Activated CD4-positive, alpha-beta memory T cell treated with anti-CD3 and anti-CD28 coated beads for 36 hours (primary cell): ENCODE results near the gene C22orf15. TPM values are rescaled to one million over a fixed set of nuclear protein-coding genes. Genes with fewer than 3 reads are reported as not detected.

Experiments used
- CTCF ChIA-PET: fragments of 350-600 bp; sonication (Branson Sonifier 250); formaldehyde crosslinking; loops from one replicate; lab custom pipeline; 2021; ENCODE audit warnings: antibody characterized with exemption, inconsistent platforms; lab: Charles Lee
- POLR2A ChIA-PET: fragments of 350-600 bp; sonication (Branson Sonifier 250); formaldehyde crosslinking; loops from one replicate; lab custom pipeline; 2021; ENCODE audit warnings: antibody characterized with exemption; lab: Charles Lee
- DNase-seq: peaks from one replicate; pipeline ENCODE4 v3.0.0-alpha.2; 2020
- H3K27ac Mint-ChIP-seq: one replicate; pipeline ENCODE4 v1.8.0; 2021; ENCODE audit warnings: mixed read lengths
- H3K27me3 Mint-ChIP-seq: one replicate; pipeline ENCODE4 v1.8.0; 2021; ENCODE audit warnings: mixed read lengths
- H3K36me3 Mint-ChIP-seq: one replicate; pipeline ENCODE4 v1.8.0; 2021; ENCODE audit warnings: mixed read lengths
- H3K4me1 Mint-ChIP-seq: one replicate; pipeline ENCODE4 v1.8.0; 2021; ENCODE audit warnings: low read depth, mixed read lengths
- H3K4me3 Mint-ChIP-seq: one replicate; pipeline ENCODE4 v1.8.0; 2021; ENCODE audit warnings: mild to moderate bottlenecking, mixed read lengths
- H3K9me3 Mint-ChIP-seq: one replicate; pipeline ENCODE4 v1.8.0; 2021; ENCODE audit warnings: mixed read lengths
- intact Hi-C: fragments of 100-400 bp; cut with micrococcal nuclease; formaldehyde crosslinking; loops from one replicate; pipeline ENCODE4 v1.15.1; 2023
- total RNA-seq, 2 experiments: library from RNA; stranded (reverse); gene quantifications; one replicate each; pipeline ENCODE4 v1.2.3, GENCODE V29; 2021

Gene C22orf15
- total RNA-seq, 2 experiments from 2014 or later = 0.31 to 0.90 TPM

GRCh38 chr22:23752090-23752691, 10.6 kb upstream of the C22orf15 start:
- CTCF ChIA-PET = no interaction called here
- no peaks in the 10 kb centered on the region for H3K9me3 Mint-ChIP-seq
- peaks cover 12% of the 10 kb centered on the region for H3K4me1 Mint-ChIP-seq
- no peak for DNase-seq
- intact Hi-C loops = no loop called here
- H3K4me3 Mint-ChIP-seq = peak overlapping the region; percentile 60
- H3K27ac Mint-ChIP-seq = no peak overlapping the region
- H3K36me3 Mint-ChIP-seq = no peaks in the 10 kb centered on the region
- POLR2A ChIA-PET = no interaction called here
- no peaks in the 10 kb centered on the region for H3K27me3 Mint-ChIP-seq

- CTCF ChIA-PET = interaction anchor here (1.7 kb wide), 1 partner anchor 16 kb away, joined by 5 read pairs; no protein-coding TSS in a partner anchor
- Mint-ChIP-seq H3K9me3 (no peaks in the 10 kb centered on the region), H3K27me3 (no peaks in the 10 kb centered on the region), H3K27ac (no peak overlapping the region), H3K4me1 (peaks cover 12% of the 10 kb centered on the region), H3K4me3 (no peak overlapping the region), H3K36me3 (no peaks in the 10 kb centered on the region)
- POLR2A ChIA-PET = no interaction called here
- intact Hi-C loops = no loop called here
- no peak for DNase-seq
Observed at GRCh38 chr22:23752750-23753149, 10.0 kb upstream of the C22orf15 start.

- Mint-ChIP-seq H3K27ac (no peak overlapping the region), H3K9me3 (no peaks in the 10 kb centered on the region), H3K27me3 (no peaks in the 10 kb centered on the region), H3K4me3 (no peak overlapping the region), H3K36me3 (no peaks in the 10 kb centered on the region), H3K4me1 (peaks cover 12% of the 10 kb centered on the region)
- DNase-seq = no peak
- intact Hi-C loops = no loop called here
- CTCF ChIA-PET = interaction anchor here (1.7 kb wide), 1 partner anchor 16 kb away, joined by 5 read pairs; no protein-coding TSS in a partner anchor
- POLR2A ChIA-PET = no interaction called here
Observed at GRCh38 chr22:23753385-23753784, 9.4 kb upstream of the C22orf15 start.

- ChIA-PET CTCF (interaction anchor here (1.2 to 1.7 kb wide), 2 partner anchors 12 to 15 kb away, joined by 3 to 5 read pairs; no protein-coding TSS in a partner anchor), POLR2A (no interaction called here)
- no peaks in the 10 kb centered on the region for H3K36me3 Mint-ChIP-seq
- no peak within 1 kb of the TSS for H3K27ac Mint-ChIP-seq
- intact Hi-C loops = no loop called here
- H3K4me1 Mint-ChIP-seq = peaks cover 12% of the 10 kb centered on the region
- no peaks in the 10 kb centered on the region for H3K9me3 Mint-ChIP-seq
- no peak for DNase-seq
- no peak within 1 kb of the TSS for H3K4me3 Mint-ChIP-seq
- H3K27me3 Mint-ChIP-seq = no peaks in the 10 kb centered on the region
Observed at GRCh38 chr22:23754220-23754919, 8.4 kb upstream of the C22orf15 start, which contains the start of gene VPREB3. Gene VPREB3, minus strand, starts transcription at chr22:23754425. Its CDS starts 62 bp downstream, at chr22:23754363.

- no peak overlapping the region for H3K4me3 Mint-ChIP-seq
- H3K4me1 Mint-ChIP-seq = peaks cover 8% of the 10 kb centered on the region
- intact Hi-C loops = no loop called here
- no peaks in the 10 kb centered on the region for H3K9me3 Mint-ChIP-seq
- H3K27me3 Mint-ChIP-seq = no peaks in the 10 kb centered on the region
- DNase-seq = no peak
- ChIA-PET POLR2A (no interaction called here), CTCF (interaction anchor here (1.1 to 1.2 kb wide), 2 partner anchors 11 to 95 kb away, joined by 3 to 5 read pairs; no protein-coding TSS in a partner anchor)
- H3K36me3 Mint-ChIP-seq = no peaks in the 10 kb centered on the region
- no peak overlapping the region for H3K27ac Mint-ChIP-seq
Observed at GRCh38 chr22:23754980-23755636, 7.7 kb upstream of the C22orf15 start.

- CTCF ChIA-PET = interaction anchor here (1.1 to 1.2 kb wide), 2 partner anchors 11 to 94 kb away, joined by 3 to 5 read pairs; no protein-coding TSS in a partner anchor
- no peaks in the 10 kb centered on the region for H3K9me3 Mint-ChIP-seq
- H3K36me3 Mint-ChIP-seq = no peaks in the 10 kb centered on the region
- POLR2A ChIA-PET = no interaction called here
- H3K4me1 Mint-ChIP-seq = peaks cover 3% of the 10 kb centered on the region
- DNase-seq = no peak
- intact Hi-C loops = no loop called here
- H3K27ac Mint-ChIP-seq = no peak overlapping the region
- H3K4me3 Mint-ChIP-seq = no peak overlapping the region
- H3K27me3 Mint-ChIP-seq = no peaks in the 10 kb centered on the region
Observed at GRCh38 chr22:23755711-23756110, 7.1 kb upstream of the C22orf15 start.

- CTCF ChIA-PET = interaction anchor here (0.8 kb wide), 1 partner anchor 464 kb away, joined by 3 read pairs; no protein-coding TSS in a partner anchor
- H3K9me3 Mint-ChIP-seq = no peaks in the 10 kb centered on the region
- no peaks in the 10 kb centered on the region for H3K36me3 Mint-ChIP-seq
- DNase-seq = no peak
- no peak overlapping the region for H3K27ac Mint-ChIP-seq
- H3K4me3 Mint-ChIP-seq = no peak overlapping the region
- H3K27me3 Mint-ChIP-seq = no peaks in the 10 kb centered on the region
- POLR2A ChIA-PET = no interaction called here
- intact Hi-C loops = no loop called here
- H3K4me1 Mint-ChIP-seq = no peaks in the 10 kb centered on the region
Observed at GRCh38 chr22:23756891-23757290, 5.9 kb upstream of the C22orf15 start.

- no peak overlapping the region for H3K4me3 Mint-ChIP-seq
- peaks cover 19% of the 10 kb centered on the region for H3K4me1 Mint-ChIP-seq
- H3K27me3 Mint-ChIP-seq = no peaks in the 10 kb centered on the region
- no peaks in the 10 kb centered on the region for H3K36me3 Mint-ChIP-seq
- ChIA-PET POLR2A (interaction anchor here (0.7 to 0.9 kb wide), 3 partner anchors 9 to 30 kb away, joined by 4 read pairs; partner anchors contain the start of gene ZNF70), CTCF (interaction anchor here (1.0 kb wide), 1 partner anchor 90 kb away, joined by 5 read pairs; no protein-coding TSS in a partner anchor)
- no peak for DNase-seq
- intact Hi-C loops = no loop called here
- H3K9me3 Mint-ChIP-seq = no peaks in the 10 kb centered on the region
- no peak overlapping the region for H3K27ac Mint-ChIP-seq
Observed at GRCh38 chr22:23759566-23759965, 3.2 kb upstream of the C22orf15 start.

- ChIA-PET POLR2A (interaction anchor here (0.7 kb wide), 1 partner anchor 29 kb away, joined by 4 read pairs; no protein-coding TSS in a partner anchor), CTCF (interaction anchor here (1.0 kb wide), 1 partner anchor 90 kb away, joined by 5 read pairs; no protein-coding TSS in a partner anchor)
- intact Hi-C loops = loop anchor here (10.0 kb wide), 1 partner anchor 55 kb away; no protein-coding TSS in a partner anchor
- no peak for DNase-seq
- H3K4me3 Mint-ChIP-seq = no peak overlapping the region
- no peaks in the 10 kb centered on the region for H3K9me3 Mint-ChIP-seq
- H3K4me1 Mint-ChIP-seq = peaks cover 21% of the 10 kb centered on the region
- H3K27ac Mint-ChIP-seq = no peak overlapping the region
- H3K27me3 Mint-ChIP-seq = no peaks in the 10 kb centered on the region
- H3K36me3 Mint-ChIP-seq = no peaks in the 10 kb centered on the region
Observed at GRCh38 chr22:23760056-23760455, 2.7 kb upstream of the C22orf15 start.

- POLR2A ChIA-PET = no interaction called here
- H3K27me3 Mint-ChIP-seq = no peaks in the 10 kb centered on the region
- peak overlapping the region; percentile 24 for H3K27ac Mint-ChIP-seq
- CTCF ChIA-PET = no interaction called here
- peaks cover 34% of the 10 kb centered on the region for H3K4me1 Mint-ChIP-seq
- H3K9me3 Mint-ChIP-seq = no peaks in the 10 kb centered on the region
- intact Hi-C loops = loop anchor here (10.0 kb wide), 1 partner anchor 59 kb away; no protein-coding TSS in a partner anchor
- DNase-seq = peak; percentile 64
- H3K4me3 Mint-ChIP-seq = peak overlapping the region; percentile 42
- peaks cover 5% of the 10 kb centered on the region for H3K36me3 Mint-ChIP-seq
Observed at GRCh38 chr22:23763579-23763945, 772 bp downstream of the C22orf15 start.

- H3K27ac Mint-ChIP-seq = peak overlapping the region; percentile 24
- no peak for DNase-seq
- CTCF ChIA-PET = no interaction called here
- peaks cover 5% of the 10 kb centered on the region for H3K36me3 Mint-ChIP-seq
- POLR2A ChIA-PET = no interaction called here
- H3K27me3 Mint-ChIP-seq = no peaks in the 10 kb centered on the region
- intact Hi-C loops = loop anchor here (10.0 kb wide), 1 partner anchor 59 kb away; no protein-coding TSS in a partner anchor
- peak overlapping the region; percentile 42 for H3K4me3 Mint-ChIP-seq
- peaks cover 34% of the 10 kb centered on the region for H3K4me1 Mint-ChIP-seq
- H3K9me3 Mint-ChIP-seq = no peaks in the 10 kb centered on the region
Observed at GRCh38 chr22:23763954-23764353, 1.2 kb downstream of the C22orf15 start.
